Kidney tubule cell (primary cell): Measurements from ENCODE around the gene PMM2.

Source experiments
- DNase-seq: peaks from one replicate; pipeline ENCODE4 v3.0.0-alpha.2; 2018; ENCODE audit warnings: low spot score

PMM2 gene

DNA sequence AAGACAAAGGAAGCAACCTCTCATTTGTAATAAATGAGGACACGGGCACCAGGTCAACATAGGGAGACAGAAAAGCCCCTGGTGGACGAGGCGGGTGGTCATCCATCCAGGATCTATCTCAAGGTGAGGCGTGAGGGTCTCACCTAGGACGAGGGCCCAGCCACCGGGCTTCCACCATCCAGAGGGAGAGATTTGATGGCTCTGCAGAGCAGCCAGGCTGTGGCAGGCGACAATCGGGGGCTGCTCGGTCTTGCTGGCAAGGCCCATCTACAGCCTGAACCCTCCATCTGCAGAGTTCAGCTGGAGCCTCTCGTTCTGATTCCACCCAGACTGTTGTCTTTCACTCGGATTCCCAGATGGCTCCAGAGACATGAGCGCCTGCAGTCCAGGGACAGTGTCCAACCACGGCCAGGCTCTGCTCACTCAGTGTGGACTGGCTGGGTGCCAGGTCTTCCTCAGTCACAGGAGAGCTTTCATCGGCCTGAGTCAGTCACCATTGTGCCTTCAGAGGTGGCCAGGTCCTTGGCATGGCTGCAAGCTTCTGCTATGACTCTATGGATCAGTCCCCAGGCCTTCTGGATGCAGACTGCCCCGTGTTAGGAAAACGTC, 90.4 kb downstream of the PMM2 start:
- peak; percentile 81 for DNase-seq

DNA sequence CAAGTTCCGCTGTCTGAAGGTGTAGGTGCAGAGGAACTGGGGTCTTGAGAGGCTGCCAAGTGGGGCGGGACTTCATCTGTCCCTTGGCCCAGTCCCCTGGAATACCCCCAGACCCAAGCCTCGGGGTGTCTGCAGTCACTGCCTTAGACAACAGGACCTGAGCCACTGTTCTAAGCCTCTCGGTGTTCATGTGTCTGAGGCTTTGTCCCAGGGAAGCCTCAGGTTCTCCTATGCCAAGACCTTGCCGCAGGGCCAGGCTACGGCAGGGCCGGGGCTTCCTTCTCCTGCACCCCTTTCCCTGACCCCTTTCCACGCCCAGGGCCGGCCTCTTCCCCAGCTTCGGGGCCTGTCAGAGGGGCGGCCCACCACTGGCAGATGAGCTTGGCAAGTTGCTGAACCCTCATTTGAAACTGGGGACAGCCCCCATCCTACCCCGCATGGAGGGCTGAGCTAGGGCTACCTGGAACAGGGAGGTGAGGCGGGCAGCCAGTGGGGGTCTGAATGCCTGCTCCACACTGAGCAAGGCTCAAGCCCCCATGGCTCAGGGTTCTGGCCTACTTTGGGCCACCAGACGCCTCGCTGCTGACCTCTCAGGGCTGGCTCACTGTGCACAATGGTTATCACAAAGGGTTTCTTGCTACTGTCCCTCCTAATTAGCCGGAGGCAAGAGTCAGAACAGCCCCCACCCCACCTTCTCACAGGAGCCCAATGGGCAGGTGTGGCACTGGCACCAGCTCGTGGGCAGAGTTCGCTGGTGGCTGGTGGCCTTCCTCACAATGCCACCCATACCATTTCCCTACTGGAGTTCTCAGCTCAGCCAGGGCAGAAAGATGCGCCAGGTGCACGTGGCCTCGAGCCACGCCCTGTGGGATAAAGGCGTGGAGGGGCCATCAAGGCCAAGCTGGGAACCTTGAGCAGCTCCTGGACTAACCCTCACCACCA, 91.6 kb downstream of the PMM2 start:
- DNase-seq, result no peak

DNA sequence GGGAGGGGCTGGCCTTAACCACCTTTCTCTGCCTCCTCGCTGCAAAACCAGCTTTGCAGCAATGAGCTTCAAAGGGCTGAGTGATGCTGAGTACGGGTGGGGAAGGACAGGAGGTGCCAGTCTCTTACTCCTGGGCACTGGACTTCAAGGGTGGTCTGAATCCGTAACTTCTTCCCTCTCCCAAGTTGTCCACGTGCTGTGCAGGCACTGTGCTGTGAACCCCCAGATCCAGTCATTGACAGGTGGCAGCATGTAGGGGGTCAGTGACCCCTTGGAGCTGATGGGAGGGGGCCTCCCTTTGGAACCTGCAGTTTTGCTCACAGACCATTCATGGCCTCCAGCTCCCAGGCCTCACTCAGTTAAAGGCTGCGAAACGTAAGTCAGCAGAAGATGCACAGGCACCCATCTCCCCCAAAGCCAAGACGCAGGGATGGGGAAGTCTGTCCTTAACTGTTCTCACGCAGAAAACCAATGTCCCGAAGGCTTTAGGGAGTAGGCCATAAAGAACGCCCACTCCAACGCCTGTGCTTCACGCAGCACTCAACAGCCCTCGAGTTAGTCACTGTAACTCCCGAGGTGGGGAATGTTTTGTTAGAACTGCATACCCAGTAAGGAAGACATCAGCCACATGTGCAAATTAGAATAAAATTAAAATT, 92.4 kb downstream of the PMM2 start:
- DNase-seq, result no peak

DNA sequence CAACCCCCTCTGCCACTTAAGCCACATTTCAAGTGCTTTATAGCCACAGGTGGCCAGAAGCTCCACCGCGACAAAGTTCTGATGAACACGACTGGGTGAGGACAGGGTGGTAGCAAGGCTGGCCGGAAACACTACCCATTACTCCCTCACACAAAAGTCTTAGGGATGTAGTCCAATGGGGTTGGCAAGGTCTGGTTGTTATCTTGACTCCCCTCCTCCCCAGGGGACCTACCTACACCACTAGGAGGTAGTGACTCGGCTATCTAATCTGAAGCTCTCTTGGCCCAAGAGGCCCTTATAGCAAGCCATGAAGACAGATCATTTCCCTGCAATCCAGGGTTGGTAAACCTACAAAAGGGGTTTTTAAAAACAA, 92.9 kb downstream of the PMM2 start:
- DNase-seq, result no peak

DNA sequence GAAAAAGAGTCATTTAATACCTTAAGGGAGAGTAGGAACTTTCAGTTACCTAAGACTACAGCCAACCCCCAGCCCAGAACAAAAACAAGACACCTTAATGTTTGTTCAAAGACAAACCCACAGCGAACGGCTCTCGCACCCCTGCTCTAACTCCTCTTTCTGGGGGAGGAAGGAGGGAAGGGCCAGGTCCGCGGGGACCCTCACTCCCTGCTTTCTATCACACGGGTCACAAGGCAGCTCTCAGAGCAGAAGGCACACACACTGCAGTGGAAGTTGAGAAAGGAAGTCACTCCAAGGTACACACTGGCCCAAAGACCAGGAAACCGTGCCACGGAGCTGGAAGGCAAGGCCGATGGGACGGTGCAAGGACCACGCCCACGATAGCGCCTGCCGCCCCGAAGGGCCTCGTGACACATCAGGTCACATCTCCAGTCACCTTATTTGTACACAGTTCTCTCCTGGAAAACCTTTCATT, 94.5 kb downstream of the PMM2 start:
- DNase-seq, result no peak

DNA sequence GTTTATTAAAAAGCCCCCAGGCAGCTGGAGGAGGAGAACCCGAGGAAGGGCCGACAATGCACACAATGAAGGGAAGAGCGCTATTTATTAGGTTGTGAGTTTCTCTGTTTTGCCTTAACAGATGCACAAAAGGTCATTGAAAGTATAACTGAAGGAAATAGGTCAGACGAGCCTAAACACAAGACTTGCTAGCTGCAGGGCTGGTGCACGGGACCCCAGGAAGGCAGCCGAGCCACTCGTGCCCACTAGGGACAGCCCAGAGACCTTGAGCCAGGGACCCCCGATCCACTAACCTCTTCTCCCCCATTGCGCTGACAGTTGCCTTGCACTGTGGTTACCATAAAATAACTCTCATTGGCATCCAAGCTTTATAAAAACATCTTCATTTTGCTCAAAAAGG, 95.8 kb downstream of the PMM2 start:
- DNase-seq, result no peak

DNA sequence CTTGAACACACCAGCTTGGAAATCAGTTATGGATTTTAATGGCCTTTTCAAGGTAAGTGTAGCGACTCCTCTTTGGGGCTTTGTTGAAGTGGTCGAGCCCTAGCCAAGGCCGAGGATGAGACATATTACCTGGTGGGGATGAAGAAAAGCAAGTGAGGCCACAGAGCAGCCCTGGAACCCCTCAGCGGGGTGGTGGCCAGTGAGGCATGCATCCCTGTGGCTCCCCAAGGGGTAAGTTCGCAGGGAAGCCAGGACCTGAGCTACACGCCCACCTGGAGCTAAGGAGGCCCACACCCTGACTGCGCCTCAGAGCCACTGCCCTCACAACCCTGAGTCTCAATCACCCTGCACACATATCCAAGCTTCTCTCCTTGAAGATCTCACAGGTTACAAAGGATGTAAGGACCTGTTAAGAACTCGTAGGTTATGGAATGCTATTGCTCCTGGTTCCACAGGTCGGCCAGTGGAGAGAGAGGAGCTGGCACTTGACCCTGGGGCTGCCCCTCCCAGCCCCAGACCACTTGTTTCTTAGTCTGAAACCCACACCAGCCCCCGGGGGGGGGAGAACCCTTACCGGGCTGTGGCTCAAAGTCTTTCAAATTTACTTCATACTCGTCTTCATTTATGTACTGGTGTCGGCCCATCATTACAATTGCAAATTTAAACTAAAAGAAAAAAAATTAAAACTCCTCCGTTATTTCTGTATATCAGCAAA, 96.5 kb downstream of the PMM2 start:
- DNase-seq, result no peak

DNA sequence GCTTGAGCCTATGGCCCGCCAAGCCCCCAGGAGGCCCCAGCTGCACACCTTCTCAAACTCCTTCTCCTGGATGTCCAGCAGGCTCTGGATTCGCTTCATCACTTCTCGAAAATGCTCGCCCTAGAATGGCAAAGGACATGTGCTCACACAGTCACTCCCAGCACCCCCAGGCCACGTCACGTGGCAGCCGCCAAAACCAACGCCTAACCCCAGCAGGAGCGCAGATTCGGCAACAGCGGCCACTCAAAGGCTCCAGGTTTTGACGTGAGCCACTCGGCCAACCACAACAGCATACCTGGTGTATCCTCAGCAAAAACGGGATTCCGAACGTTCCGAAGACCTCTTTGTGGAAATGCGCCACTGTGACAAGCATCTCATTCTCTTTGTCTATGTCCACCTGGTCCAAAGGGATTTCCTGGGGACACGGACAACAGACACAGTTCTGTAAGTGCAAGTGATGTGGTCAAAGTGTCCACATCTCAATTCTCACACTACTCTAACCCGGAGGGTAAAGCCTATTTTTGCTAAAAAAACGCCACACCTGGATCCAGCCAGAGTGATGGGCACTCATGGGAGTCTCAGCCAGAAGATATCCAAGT, 97.2 kb downstream of the PMM2 start:
- no peak for DNase-seq

DNA sequence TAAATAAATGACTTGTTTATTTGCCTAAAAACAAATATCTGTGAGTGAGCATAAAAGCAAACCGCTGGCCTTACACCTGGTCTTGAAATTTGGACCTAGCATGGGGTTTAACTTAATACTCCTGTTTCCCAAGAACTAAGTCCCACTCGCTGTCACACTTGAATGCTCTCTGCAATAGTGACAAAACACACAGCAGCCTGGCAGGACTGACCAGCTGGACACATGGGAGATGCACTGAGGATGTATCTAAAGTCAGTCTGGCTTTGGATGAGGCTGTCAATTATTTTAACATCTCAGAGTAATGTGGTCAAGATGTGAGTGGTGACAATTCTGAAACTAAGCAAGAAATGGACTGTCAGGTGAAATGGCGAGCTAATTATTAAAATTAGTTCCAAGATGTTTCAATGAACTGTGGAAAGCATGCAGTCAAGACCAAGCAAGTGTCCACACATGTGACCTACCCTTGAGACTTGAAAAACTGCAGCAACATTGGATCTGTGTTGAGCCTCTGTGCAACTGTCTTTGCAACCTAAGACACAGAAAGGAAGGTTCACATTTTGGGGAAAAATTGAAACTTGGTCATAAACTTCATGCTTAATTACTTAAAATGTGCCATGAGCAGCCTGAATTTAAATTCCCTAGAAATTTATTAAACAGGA, 101.2 kb downstream of the PMM2 start:
- no peak for DNase-seq
